K562 (cell line): ENCODE data around the gene FSCN2. TPM values are rescaled to one million over a fixed set of nuclear protein-coding genes. Genes with fewer than 3 reads are reported as not detected.

Source experiments
- AFF4 ChIP-seq: sonication (generic); formaldehyde crosslinking; IDR thresholded peaks from 2 replicates; pipeline ENCODE4 v1.8.0; 2023; ENCODE audit warnings: mild to moderate bottlenecking, missing genetic modification reagents
- MED1 ChIP-seq: sonication (generic); formaldehyde crosslinking; IDR thresholded peaks from 2 replicates; pipeline ENCODE4 v1.8.1; 2023; ENCODE audit warnings: missing genetic modification reagents, borderline replicate concordance
- MGA ChIP-seq: fragments of 450-650 bp; IDR thresholded peaks from 2 replicates; pipeline ENCODE4 v1.6.1; 2016; ENCODE audit warnings: mild to moderate bottlenecking, moderate library complexity
- THAP7 ChIP-seq: fragments of 250-450 bp; sonication (Bioruptor Pico); IDR thresholded peaks from 2 replicates; pipeline ENCODE4 v1.5.0; 2021
- ZNF395 ChIP-seq: fragments of 200-800 bp; sonication (Bioruptor generic); IDR thresholded peaks from 2 replicates; pipeline ENCODE4 v1.6.1; 2017; ENCODE audit warnings: missing genetic modification characterization, missing compliant biosample characterization
- polyA plus RNA-seq, 8 experiments: library from polyadenylated mRNA; depleted of rRNA in 4 of 8; stranded (reverse) in 5 of 8; unstranded in 3 of 8; fragments of >200 nt; fragmentation: Nextera tagmentation in 2 of 8; fragmentation: Illumina TruSeq in 1 of 8; extraction: Ambion mirVana in 2 of 8; extraction: Trizol in 1 of 8; gene quantifications; 2 replicates each; pipeline versions ENCODE4 v1.2.1 to v1.2.3, GENCODE V29; 2011 to 2014; ENCODE audit warnings: inconsistent platforms in 1 of 8, missing spikeins in 1 of 8
- total RNA-seq, 7 experiments: library from RNA; depleted of rRNA in 6 of 7; stranded (reverse); fragments of >200 nt in 6 of 7; fragmentation: Illumina TruSeq in 2 of 7; extraction: Trizol in 2 of 7; gene quantifications; 2 replicates each; pipeline versions ENCODE4 v1.2.1 to v1.2.3, GENCODE V29; 2011 to 2021; ENCODE audit warnings: low replicate concordance in 1 of 7

Gene FSCN2
- total and polyA plus RNA-seq, 9 of the 15 experiments (the other 6 are each of a cell fraction or from before 2014, with no cell fraction given), result 0.08 TPM; not detected in 8

- TF ChIP-seq MGA (peak; percentile 82), THAP7 (no peak), ZNF395 (CRISPR knock-in tag) (peak; percentile 56; the same call in 1 of the 2 replicates), MED1 (CRISPR knock-in tag) (0 out of 2 replicates have a peak, but pooled peaks have one; percentile 68), AFF4 (no peak)
These were observed 46.9 kb upstream of the FSCN2 start (continued) for GRCh38 chr17:81481073-81481799.
